GM12878 (cell line): ENCODE measurements around the gene CYB5R3. TPM values are rescaled to one million over a fixed set of nuclear protein-coding genes. Genes with fewer than 3 reads are reported as not detected.
A peak's percentile ranks its signal among the peaks of the same experiment; 100 is the strongest.

Experiments
- BCL11A ChIP-seq: IDR thresholded peaks from 2 replicates; pipeline ENCODE4 v1.6.1; 2011; ENCODE audit warnings: low read depth, low read length
- BCLAF1 ChIP-seq: fragments of 450-650 bp; IDR thresholded peaks from 2 replicates; pipeline ENCODE4 v1.6.1; 2017; ENCODE audit warnings: antibody characterized with exemption, mild to moderate bottlenecking, moderate library complexity
- CREB1 ChIP-seq: IDR thresholded peaks from 2 replicates; pipeline ENCODE4 v1.6.1; 2012; ENCODE audit warnings: low read depth, mild to moderate bottlenecking, inconsistent platforms
- EED ChIP-seq: sonication (generic); IDR thresholded peaks from 2 replicates; pipeline ENCODE4 v1.6.1; 2016; ENCODE audit warnings: antibody characterized with exemption, low read depth
- EZH2 ChIP-seq: IDR thresholded peaks from 2 replicates; pipeline ENCODE4 v1.6.1; 2012; ENCODE audit warnings: low read depth, mild to moderate bottlenecking, control low read depth, inconsistent platforms, low read length, borderline replicate concordance; ENCODE audit not compliant: control insufficient read depth
- FOXK2 ChIP-seq: fragments of 450-650 bp; IDR thresholded peaks from 2 replicates; pipeline ENCODE4 v1.6.1; 2017; ENCODE audit warnings: mild to moderate bottlenecking, moderate library complexity
- GATAD2B ChIP-seq: fragments of 450-650 bp; conservative IDR thresholded peaks from 2 replicates; pipeline ENCODE4 v1.6.1; 2017; ENCODE audit warnings: low read depth, mild to moderate bottlenecking, moderate library complexity
- HDGF ChIP-seq: fragments of 450-650 bp; IDR thresholded peaks from 2 replicates; pipeline ENCODE4 v1.6.1; 2016; ENCODE audit warnings: antibody characterized with exemption
- JUNB ChIP-seq: IDR thresholded peaks from 2 replicates; pipeline ENCODE4 v1.6.1; 2016; ENCODE audit warnings: antibody characterized with exemption, mild to moderate bottlenecking
- LARP7 ChIP-seq: fragments of 450-650 bp; IDR thresholded peaks from 2 replicates; pipeline ENCODE4 v1.6.1; 2017; ENCODE audit warnings: mild to moderate bottlenecking
- NFIC ChIP-seq: IDR thresholded peaks from 2 replicates; pipeline ENCODE4 v1.6.1; 2012; ENCODE audit warnings: low read depth, mild to moderate bottlenecking, inconsistent platforms, low read length, moderate library complexity
- NFXL1 ChIP-seq: fragments of 450-650 bp; IDR thresholded peaks from 2 replicates; pipeline ENCODE4 v1.6.1; 2017; ENCODE audit warnings: antibody characterized with exemption, mild to moderate bottlenecking, borderline replicate concordance
- NR2C2 ChIP-seq: IDR thresholded peaks from 2 replicates; pipeline ENCODE4 v1.6.1; 2011; ENCODE audit warnings: borderline replicate concordance, low read depth; ENCODE audit not compliant: control insufficient read depth, insufficient read length
- POU2F2 ChIP-seq: IDR thresholded peaks from 3 replicates; pipeline ENCODE4 v1.6.1; 2011; ENCODE audit warnings: low read depth, mild to moderate bottlenecking, low read length, borderline replicate concordance
- RAD51 ChIP-seq: fragments of 450-650 bp; IDR thresholded peaks from 2 replicates; pipeline ENCODE4 v1.6.1; 2016; ENCODE audit warnings: moderate library complexity, mild to moderate bottlenecking, inconsistent platforms
- REST ChIP-seq: IDR thresholded peaks from 2 replicates; pipeline ENCODE4 v1.6.1; 2012; ENCODE audit warnings: mild to moderate bottlenecking, low read depth, low read length
- RUNX3 ChIP-seq: IDR thresholded peaks from 2 replicates; pipeline ENCODE4 v1.6.1; 2012; ENCODE audit warnings: low read length, inconsistent platforms
- SIN3A ChIP-seq: IDR thresholded peaks from 2 replicates; pipeline ENCODE4 v1.6.1; 2012; ENCODE audit warnings: low read depth, low read length, improper control_type of control experiment
- SMC3 ChIP-seq: IDR thresholded peaks from 2 replicates; pipeline ENCODE4 v1.6.1; 2011; ENCODE audit warnings: low read length, improper control_type of control experiment, borderline replicate concordance
- SP1 ChIP-seq: IDR thresholded peaks from one replicate; pipeline ENCODE4 v1.6.1; 2011; ENCODE audit warnings: low read depth, low read length
- TARDBP ChIP-seq: IDR thresholded peaks from 2 replicates; pipeline ENCODE4 v1.6.1; 2016; ENCODE audit warnings: borderline replicate concordance
- WRNIP1 ChIP-seq: IDR thresholded peaks from 2 replicates; pipeline ENCODE4 v1.6.1; 2011; ENCODE audit warnings: low read depth, low read length, improper control_type of control experiment, borderline replicate concordance
- ZBTB33 ChIP-seq: fragments of 450-650 bp; IDR thresholded peaks from 2 replicates; pipeline ENCODE4 v1.6.1; 2017; ENCODE audit warnings: mild to moderate bottlenecking
- ZNF24 ChIP-seq: fragments of 450-650 bp; IDR thresholded peaks from 2 replicates; pipeline ENCODE4 v1.6.1; 2017; ENCODE audit warnings: antibody characterized with exemption, mild to moderate bottlenecking
- ZNF622 ChIP-seq: fragments of 450-650 bp; IDR thresholded peaks from 2 replicates; pipeline ENCODE4 v1.6.1; 2017; ENCODE audit warnings: mild to moderate bottlenecking, inconsistent platforms
- polyA plus RNA-seq, 11 experiments: library from polyadenylated mRNA; depleted of rRNA in 4 of 11; unstranded in 6 of 11; stranded (reverse) in 5 of 11; fragments of >200 nt; fragmentation: Nextera tagmentation in 4 of 11; fragmentation: Illumina TruSeq in 1 of 11; extraction: Ambion mirVana in 4 of 11; extraction: Trizol in 1 of 11; gene quantifications; 1 replicate in 1 of 11; 2 replicates in 10 of 11; pipeline versions ENCODE4 v1.2.1 to v1.2.3, GENCODE V29; 2011 to 2016; ENCODE audit warnings: inconsistent platforms in 2 of 11, missing spikeins in 2 of 11, low read depth in 1 of 11
- total RNA-seq, 4 experiments: library from RNA; depleted of rRNA in 3 of 4; stranded (reverse); fragments of >200 nt in 3 of 4; fragmentation: Illumina TruSeq in 1 of 4; extraction: Trizol in 1 of 4; gene quantifications; 2 replicates each; pipeline versions ENCODE4 v1.2.1 to v1.2.3, GENCODE V29; 2013 to 2021

The CYB5R3 gene
- total and polyA plus RNA-seq, 10 of the 15 experiments (the other 5 are each of a cell fraction or from before 2014, with no cell fraction given): 2.0 to 119 (median 67.8) TPM

- TF ChIP-seq NR2C2 (no peak), FOXK2 (no peak), BCL11A (no peak), SMC3 (no peak; the same call in 1 of the 2 replicates), TARDBP (no peak), SP1 (no peak), CREB1 (no peak), POU2F2 (no peak), NFXL1 (no peak), ZNF622 (no peak), BCLAF1 (no peak), SIN3A (no peak), REST (no peak), HDGF (peak; percentile 66; the same call in 1 of the 2 replicates), LARP7 (0 out of 2 replicates have a peak, but pooled peaks have one; percentile 21), EZH2 (no peak), NFIC (no peak), ZNF24 (no peak), EED (peak; percentile 64), GATAD2B (peak; percentile 73; the same call in 1 of the 2 replicates), WRNIP1 (no peak), RAD51 (no peak), JUNB (no peak), ZBTB33 (no peak), RUNX3 (peak; percentile 29; the same call in 1 of the 2 replicates)
Measured at GRCh38 chr22:42692239-42693054, 43.3 kb upstream of the CYB5R3 start (continued).
